NCI-H510A (cell line): Measurements from ENCODE around the gene ZNF577.

Experiments
- DNase-seq: peaks from one replicate; lab custom pipeline; 2025; lab: John Stamatoyannopoulos, UW

The ZNF577 gene

DNA sequence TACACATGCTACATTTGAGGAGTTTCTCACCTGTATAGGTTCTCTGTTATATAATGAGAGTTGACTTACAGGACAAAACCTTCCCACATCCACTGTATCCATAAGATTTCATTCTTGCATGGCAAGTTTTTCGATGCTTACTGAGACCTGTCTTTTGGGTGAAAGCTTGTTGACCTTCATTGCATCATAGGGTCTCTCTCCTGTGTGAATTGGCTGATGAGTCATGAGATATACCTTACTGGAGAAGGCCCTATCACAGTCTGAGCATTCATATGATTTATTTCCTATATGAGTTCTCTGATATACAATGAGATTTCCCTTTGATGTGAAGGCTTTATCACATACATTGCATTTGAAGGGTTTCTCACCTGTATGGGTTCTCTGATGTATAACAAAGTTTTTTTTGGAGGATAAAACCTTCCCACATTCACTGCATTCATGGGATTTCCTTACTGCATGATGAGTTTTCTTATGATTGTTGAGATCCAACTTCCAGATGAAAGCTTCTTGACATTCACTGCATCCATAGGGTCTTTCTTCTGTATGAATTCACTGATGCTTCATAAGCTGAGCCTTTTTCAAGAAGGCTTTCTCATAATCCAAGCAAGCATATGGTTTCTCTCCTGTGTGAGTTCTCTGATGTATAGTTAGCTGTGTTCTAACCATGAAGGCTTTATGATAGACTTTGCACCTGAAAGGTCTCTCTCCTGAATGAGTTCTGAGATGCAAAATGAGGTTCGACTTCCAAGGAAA is 25.7 kb downstream of the ZNF577 start:
- no peak for DNase-seq

GRCh38 chr19:51837145-51837544 is 50.6 kb downstream of the ZNF577 start:
- no peak for DNase-seq

DNA sequence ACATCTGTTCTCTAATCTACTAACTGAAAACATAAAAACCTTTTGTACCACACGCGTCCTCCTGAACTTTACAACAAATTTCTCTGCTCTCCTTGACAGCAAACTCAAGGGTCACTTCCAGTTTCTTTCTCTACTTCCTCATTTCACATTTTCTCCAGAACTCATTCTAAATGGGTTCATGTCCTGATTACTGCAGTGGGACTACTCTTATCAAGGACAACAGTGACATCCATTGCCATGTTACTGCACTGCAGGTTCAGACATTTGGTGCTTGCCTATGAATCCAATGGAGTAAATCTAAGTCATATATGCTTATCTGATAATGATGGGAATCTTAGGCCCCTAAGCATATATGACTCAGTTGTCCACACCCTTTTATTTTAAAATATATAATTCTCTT is 57.5 kb downstream of the ZNF577 start:
- no peak for DNase-seq

GRCh38 chr19:51824281-51825005 is 63.3 kb downstream of the ZNF577 start:
- DNase-seq, result no peak

DNA sequence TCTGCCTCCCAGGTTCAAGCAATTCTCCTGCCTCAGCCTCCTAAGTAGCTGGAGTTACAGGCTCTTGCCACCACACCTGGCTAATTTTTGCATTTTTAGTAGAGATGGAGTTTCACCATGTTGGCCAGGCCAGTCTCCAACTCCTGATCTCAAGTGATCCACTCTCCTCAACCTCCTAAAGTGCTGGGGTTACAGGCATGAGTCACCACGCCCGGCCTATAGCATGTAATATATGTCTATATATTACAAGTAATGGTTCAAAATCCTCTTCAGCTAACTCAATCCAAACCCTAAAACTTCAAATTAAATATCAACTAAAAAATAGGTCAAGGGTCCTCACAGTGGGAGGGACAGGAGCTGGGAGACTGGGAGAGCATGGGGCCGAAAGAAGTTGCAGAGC is 64.8 kb downstream of the ZNF577 start:
- no peak for DNase-seq

GRCh38 chr19:51822325-51822724 is 65.4 kb downstream of the ZNF577 start:
- DNase-seq, result no peak

DNA sequence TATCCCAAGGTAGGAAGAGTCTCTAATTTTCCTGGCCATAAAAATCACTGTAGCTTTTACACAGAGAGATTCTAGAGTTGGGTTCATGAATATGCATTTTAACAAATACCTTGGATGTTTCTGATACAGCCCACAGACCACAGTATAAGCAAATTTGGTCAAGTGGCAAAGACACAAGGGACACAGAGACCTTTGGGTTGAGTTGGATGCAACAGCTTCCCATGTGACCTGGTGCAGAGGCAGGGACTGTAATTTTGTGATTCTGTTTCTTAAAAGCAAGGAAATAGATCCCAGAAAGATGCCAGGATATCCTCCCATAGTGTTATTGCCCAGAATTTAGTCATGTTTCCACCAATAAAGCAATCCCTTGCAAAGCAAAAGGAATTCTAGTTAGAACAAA is 65.8 kb downstream of the ZNF577 start:
- DNase-seq, result no peak

- DNase-seq, result no peak
Measured at GRCh38 chr19:51821456-51821855, 66.3 kb downstream of the ZNF577 start.
